GM18861 (cell line): ENCODE data around the gene ZDHHC7.
A peak's percentile ranks its signal among the peaks of the same experiment; 100 is the strongest.
"Not testable (repeated sequence)": the region's sequence is repeated elsewhere in the genome, so short reads cannot be mapped to it uniquely, and the experiment has no call there.

Experiments
- ATAC-seq: cut with Tn5 transposase; IDR thresholded peaks from one replicate; pipeline ENCODE4 v1.9.1; 2021; ENCODE audit not compliant: unreplicated experiment

ZDHHC7 gene

GRCh38 chr16:85010931-85011845, at the start of gene ZDHHC7:
Gene ZDHHC7, minus strand, starts transcription at chr16:85011535. Its CDS starts 20,917 bp downstream, at chr16:84990618.
- peak; percentile 83 for ATAC-seq

GRCh38 chr16:85058909-85059308, 47.6 kb upstream of the ZDHHC7 start:
- ATAC-seq: no peak

GRCh38 chr16:85057948-85058347, 46.6 kb upstream of the ZDHHC7 start:
- no peak for ATAC-seq

- no peak for ATAC-seq
Observed at GRCh38 chr16:85057212-85057889, 46.0 kb upstream of the ZDHHC7 start.

GRCh38 chr16:85056211-85056748, 44.9 kb upstream of the ZDHHC7 start:
- no peak for ATAC-seq

- peak; percentile 82 for ATAC-seq
Observed at GRCh38 chr16:85055493-85056210, 44.3 kb upstream of the ZDHHC7 start.

GRCh38 chr16:85054948-85055492, 43.7 kb upstream of the ZDHHC7 start:
- no peak for ATAC-seq

- ATAC-seq: not testable (repeated sequence)
Observed at GRCh38 chr16:85054321-85054720, 43.0 kb upstream of the ZDHHC7 start.

GRCh38 chr16:85052536-85052935, 41.2 kb upstream of the ZDHHC7 start:
- ATAC-seq: no peak

- ATAC-seq: no peak
Observed at GRCh38 chr16:85051683-85052082, 40.3 kb upstream of the ZDHHC7 start.

GRCh38 chr16:85051067-85051581, 39.8 kb upstream of the ZDHHC7 start:
- ATAC-seq: no peak

GRCh38 chr16:85049706-85050305, 38.5 kb upstream of the ZDHHC7 start:
- ATAC-seq: no peak

- no peak for ATAC-seq
Observed at GRCh38 chr16:85048921-85049562, 37.7 kb upstream of the ZDHHC7 start.

GRCh38 chr16:85047867-85048455, 36.6 kb upstream of the ZDHHC7 start:
- ATAC-seq: no peak

GRCh38 chr16:85046931-85047866, 35.9 kb upstream of the ZDHHC7 start:
- no peak for ATAC-seq

GRCh38 chr16:85046472-85046916, 35.2 kb upstream of the ZDHHC7 start:
- no peak for ATAC-seq

GRCh38 chr16:85045641-85046471, 34.5 kb upstream of the ZDHHC7 start:
- no peak for ATAC-seq
